NCI-H524 treated with DMSO at 0.1 percent for 48 hours (cell line): ENCODE measurements around the gene RABL2A.
"Not testable (repeated sequence)": the region's sequence is repeated elsewhere in the genome, so short reads cannot be mapped to it uniquely, and the experiment has no call there.

ENCODE experiments used
- DNase-seq: peaks from one replicate; lab custom pipeline; 2025; lab: John Stamatoyannopoulos, UW

RABL2A gene

DNA sequence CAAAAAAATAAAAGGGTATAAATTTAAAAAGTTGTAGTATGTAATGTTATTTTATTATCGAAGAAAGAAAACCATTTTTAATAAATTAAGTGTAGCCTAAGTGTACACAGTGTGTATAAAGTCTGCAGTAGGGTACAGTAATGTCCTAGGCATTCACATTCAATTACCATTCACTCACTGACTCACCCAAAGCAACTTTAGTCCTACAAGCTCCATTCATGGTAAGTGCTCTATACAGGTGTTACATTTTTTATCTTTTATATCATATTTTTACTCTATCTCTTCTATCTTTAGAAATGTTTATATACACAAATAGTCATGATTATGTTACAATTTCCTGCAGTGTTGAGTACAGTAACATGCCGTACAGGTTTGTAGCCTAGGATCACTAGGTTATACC, 59.5 kb downstream of the RABL2A start:
- DNase-seq: no peak

DNA sequence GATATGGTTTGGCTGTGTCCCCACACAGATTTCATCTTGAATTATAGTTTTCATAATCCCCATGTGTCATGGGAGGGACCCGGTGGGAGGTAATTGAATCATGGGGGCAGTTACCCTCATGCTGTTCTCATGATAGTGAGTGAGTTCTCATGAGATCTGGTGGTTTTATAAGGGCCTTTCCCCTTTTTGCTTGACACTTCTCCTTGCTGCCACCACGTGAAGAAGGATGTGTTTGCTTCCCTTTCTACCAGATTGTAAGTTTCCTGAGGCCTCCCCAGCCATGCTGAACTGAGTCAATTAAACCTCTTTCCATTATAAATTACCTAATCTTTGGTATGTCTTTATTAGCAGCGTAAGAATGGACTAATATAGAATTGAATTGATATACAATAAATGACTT, 63.8 kb downstream of the RABL2A start:
- not testable (repeated sequence) for DNase-seq
